BLaER1 (cell line): ENCODE data around the gene DCTN3.

Experiments used
- H3K27ac ChIP-seq: shearing (Covaris generic); formaldehyde crosslinking; 2 replicates; pipeline ENCODE4 v1.8.1; 2022
- H3K27me3 ChIP-seq: shearing (Covaris generic); formaldehyde crosslinking; 2 replicates; pipeline ENCODE4 v1.8.1; 2022
- H3K36me3 ChIP-seq: shearing (Covaris generic); formaldehyde crosslinking; 2 replicates; pipeline ENCODE4 v1.8.1; 2022
- H3K4me1 ChIP-seq: shearing (Covaris generic); formaldehyde crosslinking; 2 replicates; pipeline ENCODE4 v1.8.1; 2022
- H3K4me2 ChIP-seq: shearing (Covaris generic); formaldehyde crosslinking; 2 replicates; pipeline ENCODE4 v1.8.1; 2022
- H3K4me3 ChIP-seq: shearing (Covaris generic); formaldehyde crosslinking; 2 replicates; pipeline ENCODE4 v1.8.1; 2022
- H3K9ac ChIP-seq: shearing (Covaris generic); formaldehyde crosslinking; 2 replicates; pipeline ENCODE4 v1.8.1; 2022
- H3K9me3 ChIP-seq: shearing (Covaris generic); formaldehyde crosslinking; 2 replicates; pipeline ENCODE4 v1.8.1; 2022
- H4K20me1 ChIP-seq: shearing (Covaris generic); formaldehyde crosslinking; 2 replicates; pipeline ENCODE4 v1.8.1; 2022
- Cebpa-rat ChIP-seq: shearing (Covaris generic); IDR thresholded peaks from 2 replicates; pipeline ENCODE4 v1.8.1; 2022

The DCTN3 gene

DNA sequence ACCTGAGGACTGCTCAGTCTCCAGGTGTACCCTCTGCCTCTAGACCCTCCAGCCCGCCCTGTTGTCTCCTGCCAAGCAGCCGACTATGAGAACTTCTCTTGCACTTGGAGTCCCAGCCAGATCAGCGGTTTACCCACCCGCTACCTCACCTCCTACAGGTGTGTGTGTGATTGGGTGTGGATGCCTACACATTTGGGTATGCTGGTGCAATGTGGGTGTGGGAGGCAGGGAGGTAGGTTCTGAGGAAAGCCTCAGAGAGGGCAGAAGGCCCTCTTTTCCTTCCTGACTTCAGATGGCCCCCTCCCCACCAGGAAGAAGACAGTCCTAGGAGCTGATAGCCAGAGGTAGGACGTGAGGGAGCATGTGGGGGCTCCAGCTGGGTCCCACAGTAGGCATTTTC, 36.7 kb upstream of the DCTN3 start:
- H3K4me2 ChIP-seq: no peak overlapping the region
- H3K27ac ChIP-seq: no peak overlapping the region
- H3K36me3 ChIP-seq: peaks cover 13% of the 10 kb centered on the region; the same call in 1 of the 2 replicates
- no peaks in the 10 kb centered on the region for H3K9me3 ChIP-seq
- H3K27me3 ChIP-seq: 0 out of 2 replicates have a peak, but pooled peaks cover 3% of the 10 kb centered on the region
- no peak for TF ChIP-seq Cebpa-rat
- H3K9ac ChIP-seq: no peak overlapping the region
- H4K20me1 ChIP-seq: no peaks in the 10 kb centered on the region
- no peak overlapping the region for H3K4me3 ChIP-seq
- H3K4me1 ChIP-seq: peaks cover 16% of the 10 kb centered on the region

DNA sequence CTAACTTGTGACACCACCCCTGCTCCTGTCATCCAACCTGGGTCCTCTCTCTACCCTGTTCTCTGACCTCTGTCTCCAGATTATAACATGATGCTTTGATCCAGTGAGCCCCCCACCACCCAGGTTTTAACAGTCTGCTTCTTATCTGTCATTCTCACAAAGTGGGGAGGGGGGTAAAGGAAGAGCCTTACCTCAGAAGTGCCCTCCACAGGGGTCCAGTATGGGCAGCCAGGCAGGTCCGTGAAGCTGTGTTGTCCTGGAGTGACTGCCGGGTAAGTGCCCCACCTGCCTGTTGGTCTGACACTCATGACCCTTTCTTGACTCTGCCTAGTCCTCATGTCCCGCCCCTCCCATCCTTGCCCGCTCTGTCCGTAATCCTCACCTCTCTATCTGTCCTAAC, 35.1 kb upstream of the DCTN3 start:
- no peak overlapping the region for H3K4me3 ChIP-seq
- peaks cover 16% of the 10 kb centered on the region for H3K4me1 ChIP-seq
- no peak overlapping the region for H3K9ac ChIP-seq
- no peaks in the 10 kb centered on the region for H4K20me1 ChIP-seq
- no peak overlapping the region for H3K27ac ChIP-seq
- no peak for TF ChIP-seq Cebpa-rat
- peaks cover 18% of the 10 kb centered on the region for H3K36me3 ChIP-seq
- no peak overlapping the region for H3K4me2 ChIP-seq
- 0 out of 2 replicates have a peak, but pooled peaks cover 3% of the 10 kb centered on the region for H3K27me3 ChIP-seq
- no peaks in the 10 kb centered on the region for H3K9me3 ChIP-seq

DNA sequence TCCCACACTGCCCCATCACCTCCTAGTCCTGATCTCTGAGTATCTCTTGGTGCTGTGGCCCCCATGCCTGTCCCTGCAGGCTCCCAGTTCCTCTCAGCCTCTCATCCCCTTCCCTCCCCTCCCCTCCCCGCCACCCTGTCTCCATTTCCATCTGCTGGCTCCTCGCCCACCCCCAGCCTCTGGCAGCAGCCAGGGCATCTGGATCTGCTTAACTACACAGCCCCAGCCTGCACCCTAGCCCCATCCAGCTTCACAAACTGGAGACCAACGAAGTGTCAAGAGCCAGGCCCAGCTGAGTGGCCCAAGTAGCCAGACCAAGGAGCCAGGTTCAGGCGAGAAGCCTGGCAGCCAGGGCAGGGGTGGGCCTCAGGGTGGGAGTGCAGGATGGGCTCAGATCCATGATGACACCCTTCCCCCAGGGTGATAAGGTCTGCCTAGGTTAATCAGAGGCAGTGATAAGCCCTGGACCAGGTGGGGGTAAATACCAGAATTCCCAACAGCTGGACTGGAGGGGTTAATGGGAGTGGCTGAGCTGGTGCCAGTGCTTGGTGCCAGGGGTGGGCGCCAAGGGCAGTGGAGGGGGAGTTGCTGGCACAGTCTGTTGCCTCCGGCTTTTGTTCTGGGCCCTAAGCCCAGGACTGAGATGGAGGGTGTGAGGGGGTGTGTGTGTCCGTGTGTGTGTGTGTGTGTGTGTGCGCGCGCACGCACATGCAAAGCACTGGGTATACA, 34.2 kb upstream of the DCTN3 start:
- Histone ChIP-seq H3K4me2 (no peak overlapping the region), H3K4me3 (no peak overlapping the region), H3K9ac (no peak overlapping the region), H4K20me1 (no peaks in the 10 kb centered on the region), H3K27me3 (no peaks in the 10 kb centered on the region), H3K4me1 (peaks cover 16% of the 10 kb centered on the region), H3K36me3 (peaks cover 18% of the 10 kb centered on the region), H3K9me3 (no peaks in the 10 kb centered on the region), H3K27ac (no peak overlapping the region)
- no peak for TF ChIP-seq Cebpa-rat

DNA sequence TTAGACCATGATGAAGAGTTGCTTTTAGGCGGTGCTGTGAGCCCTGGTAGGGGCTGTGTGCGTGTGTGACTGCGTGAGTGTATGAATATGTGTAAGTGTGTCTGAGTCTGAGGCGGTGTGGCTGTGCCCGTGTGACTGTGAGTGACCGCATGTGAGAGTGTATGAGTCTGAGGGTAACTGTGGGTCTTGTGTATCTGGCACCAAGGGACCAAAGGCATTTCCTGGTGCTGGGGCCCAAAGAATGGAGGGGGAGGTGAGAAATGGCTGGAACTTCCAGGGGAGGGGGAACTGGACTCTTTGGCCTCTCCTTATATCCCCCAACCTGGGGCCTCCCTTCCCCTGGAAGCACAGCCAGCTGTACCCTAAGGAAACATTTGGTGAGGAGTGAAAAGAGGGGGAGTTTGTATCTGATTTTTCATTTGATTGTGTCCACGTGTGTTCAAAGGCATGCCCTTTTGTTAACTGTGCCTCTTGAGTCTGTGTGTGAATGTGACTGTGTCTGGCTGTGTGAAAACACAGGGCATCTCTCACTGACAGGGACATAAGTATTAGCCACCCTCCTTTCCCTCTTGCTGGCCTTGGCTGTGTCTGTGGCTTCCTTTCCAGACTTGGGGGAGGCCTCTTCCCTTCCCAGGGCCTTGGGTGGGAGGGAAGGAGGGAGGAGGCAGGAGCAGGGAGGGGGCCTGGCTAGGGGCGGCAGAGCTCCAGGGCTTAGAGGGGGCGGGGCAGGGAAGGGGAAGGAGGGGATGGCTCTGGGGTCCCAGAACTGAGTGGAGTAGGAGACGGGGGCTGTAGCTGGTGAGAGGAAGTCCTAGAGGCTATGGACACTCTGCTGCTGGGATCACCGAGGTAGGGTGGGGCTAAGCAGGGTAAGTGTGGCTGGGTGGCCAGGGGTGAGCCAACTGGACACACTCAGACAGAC, 33.1 kb upstream of the DCTN3 start:
- no peak overlapping the region for H3K27ac ChIP-seq
- no peak for TF ChIP-seq Cebpa-rat

DNA sequence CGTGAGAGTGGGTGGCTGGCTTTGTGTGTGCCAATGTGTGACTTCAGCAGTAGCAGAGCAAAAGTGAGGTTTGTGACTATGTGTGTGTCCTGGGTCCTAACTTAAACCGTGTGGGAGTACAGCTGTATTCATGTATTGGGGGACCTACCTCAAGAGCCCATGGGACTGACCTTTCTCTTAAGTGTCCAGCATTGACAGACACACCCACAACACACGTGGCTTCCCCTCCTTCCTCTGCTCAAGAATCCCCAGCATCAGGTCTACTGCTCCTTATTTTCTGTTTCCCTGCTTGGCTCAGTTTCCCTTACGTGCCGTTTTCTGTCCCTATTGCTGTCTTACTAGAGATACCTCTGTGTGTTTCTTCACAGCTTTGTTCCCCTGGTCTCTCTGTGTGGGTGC, 32.3 kb upstream of the DCTN3 start:
- Histone ChIP-seq H3K4me2 (0 out of 2 replicates have a peak overlapping the region, but pooled peaks have one; percentile 1), H3K4me3 (no peak overlapping the region), H3K36me3 (peaks cover 36% of the 10 kb centered on the region)

More for the DNA sequence above, 33.1 kb upstream of the DCTN3 start:
- Histone ChIP-seq H3K9me3 (no peaks in the 10 kb centered on the region), H4K20me1 (0 out of 2 replicates have a peak, but pooled peaks cover 5% of the 10 kb centered on the region), H3K9ac (no peak overlapping the region), H3K4me1 (peaks cover 22% of the 10 kb centered on the region), H3K36me3 (peaks cover 29% of the 10 kb centered on the region), H3K27me3 (no peaks in the 10 kb centered on the region), H3K4me2 (peak overlapping the region; percentile 1; the same call in 1 of the 2 replicates), H3K4me3 (no peak overlapping the region)

DNA sequence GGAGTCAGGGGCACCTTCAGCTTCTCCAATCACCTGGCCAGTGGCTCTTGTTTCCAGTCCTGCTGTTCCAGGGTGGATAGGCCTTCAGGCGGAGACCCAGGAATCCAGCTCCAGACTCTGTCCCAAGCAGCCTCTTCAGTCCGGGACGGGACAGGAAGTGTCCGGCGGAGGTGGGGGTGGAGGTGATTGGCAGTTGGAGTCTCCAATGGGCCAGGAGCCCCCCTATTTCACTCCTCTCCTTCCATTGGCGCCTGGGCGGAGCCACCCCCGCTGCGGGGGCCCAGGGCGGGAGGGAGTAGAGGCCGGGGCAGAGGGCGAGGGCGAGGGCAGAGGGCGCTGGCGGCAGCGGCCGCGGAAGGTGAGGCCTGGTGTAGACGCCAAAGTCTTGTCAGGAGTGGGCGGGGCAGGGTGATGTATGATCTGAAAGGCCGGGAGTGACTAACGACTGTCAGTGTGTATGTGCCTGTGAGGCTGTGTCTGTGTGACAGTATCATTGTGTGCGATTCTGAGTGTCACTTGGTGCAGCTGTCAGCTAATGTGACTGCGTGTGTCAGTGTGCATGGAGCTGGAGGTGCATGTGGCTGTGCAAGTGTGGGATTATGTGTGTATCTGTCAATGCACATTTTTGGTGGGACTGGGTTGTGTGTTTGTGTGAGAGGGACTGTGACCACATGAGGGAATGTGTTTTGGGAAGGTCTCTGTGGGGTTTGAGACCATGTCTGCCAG, 31.7 kb upstream of the DCTN3 start, which contains the start of gene IL11RA:
Gene IL11RA, plus strand, starts transcription at position 310 of the 726 bp plus-strand sequence. CDS start 3,033 bp downstream, outside the sequence.
- H3K4me1 ChIP-seq: peaks cover 36% of the 10 kb centered on the region
- H3K4me3 ChIP-seq: no peak within 1 kb of the TSS
- H3K9me3 ChIP-seq: no peaks in the 10 kb centered on the region
- no peaks in the 10 kb centered on the region for H3K27me3 ChIP-seq
- no peak within 1 kb of the TSS for H3K27ac ChIP-seq
- peaks cover 36% of the 10 kb centered on the region for H3K36me3 ChIP-seq
- no peak within 1 kb of the TSS for H3K9ac ChIP-seq
- no peak for TF ChIP-seq Cebpa-rat
- peaks cover 18% of the 10 kb centered on the region for H4K20me1 ChIP-seq
- peak within 1 kb of the TSS; percentile 1; the same call in 1 of the 2 replicates for H3K4me2 ChIP-seq

More for the DNA sequence above, 32.3 kb upstream of the DCTN3 start:
- no peak for TF ChIP-seq Cebpa-rat
- H3K27ac ChIP-seq: no peak overlapping the region
- H3K9me3 ChIP-seq: no peaks in the 10 kb centered on the region
- peaks cover 13% of the 10 kb centered on the region for H4K20me1 ChIP-seq
- H3K9ac ChIP-seq: no peak overlapping the region
- H3K27me3 ChIP-seq: no peaks in the 10 kb centered on the region
- peaks cover 30% of the 10 kb centered on the region for H3K4me1 ChIP-seq

DNA sequence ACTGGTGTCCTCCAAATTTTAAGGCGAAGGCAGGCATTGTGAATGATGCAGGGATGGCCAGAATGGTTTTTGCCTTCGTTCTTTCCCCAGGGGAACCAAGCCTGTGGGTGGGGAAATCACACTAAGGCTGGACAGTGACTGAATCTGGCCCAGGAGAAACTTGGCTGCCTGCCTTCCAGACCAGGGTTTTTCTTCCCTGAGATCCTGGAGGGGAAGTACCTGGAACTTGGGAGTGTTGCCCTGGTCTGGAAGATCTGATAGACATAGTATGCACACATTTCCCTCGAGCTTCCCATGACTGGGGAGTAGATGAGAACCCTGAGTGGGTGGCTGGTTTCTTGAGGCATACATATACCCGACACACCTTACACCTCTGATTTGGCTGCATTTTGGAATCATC, 31.0 kb upstream of the DCTN3 start:
- Histone ChIP-seq H3K36me3 (peaks cover 36% of the 10 kb centered on the region), H3K4me1 (peaks cover 36% of the 10 kb centered on the region), H3K27me3 (no peaks in the 10 kb centered on the region), H3K27ac (no peak overlapping the region), H3K4me2 (no peak overlapping the region), H3K4me3 (no peak overlapping the region), H4K20me1 (peaks cover 20% of the 10 kb centered on the region), H3K9ac (no peak overlapping the region), H3K9me3 (no peaks in the 10 kb centered on the region)
- TF ChIP-seq Cebpa-rat: no peak

DNA sequence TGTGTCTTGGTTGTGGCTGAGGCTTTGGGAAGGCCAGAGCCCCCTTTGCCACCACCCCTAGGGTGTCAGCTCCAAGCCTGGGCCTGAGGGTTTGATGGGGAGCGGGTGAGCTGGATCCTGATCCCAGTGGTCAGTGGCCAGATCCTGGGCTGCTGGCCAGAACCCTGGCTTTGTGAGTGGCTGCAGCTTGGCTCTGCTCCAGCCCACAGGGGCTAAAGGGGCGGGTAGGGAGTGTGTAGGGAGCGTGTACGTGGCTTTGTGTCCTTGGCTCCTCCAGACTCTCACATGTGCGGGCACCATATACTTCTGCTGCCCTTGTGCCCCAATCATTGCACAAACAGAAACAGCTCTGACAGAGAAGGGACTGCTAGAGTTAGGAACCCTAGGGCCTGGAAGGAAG, 30.5 kb upstream of the DCTN3 start:
- Histone ChIP-seq H3K27me3 (no peaks in the 10 kb centered on the region), H4K20me1 (peaks cover 20% of the 10 kb centered on the region), H3K9me3 (no peaks in the 10 kb centered on the region), H3K36me3 (peaks cover 36% of the 10 kb centered on the region), H3K4me1 (peaks cover 41% of the 10 kb centered on the region), H3K27ac (no peak overlapping the region), H3K4me2 (no peak overlapping the region), H3K9ac (no peak overlapping the region), H3K4me3 (no peak overlapping the region)
- no peak for TF ChIP-seq Cebpa-rat

DNA sequence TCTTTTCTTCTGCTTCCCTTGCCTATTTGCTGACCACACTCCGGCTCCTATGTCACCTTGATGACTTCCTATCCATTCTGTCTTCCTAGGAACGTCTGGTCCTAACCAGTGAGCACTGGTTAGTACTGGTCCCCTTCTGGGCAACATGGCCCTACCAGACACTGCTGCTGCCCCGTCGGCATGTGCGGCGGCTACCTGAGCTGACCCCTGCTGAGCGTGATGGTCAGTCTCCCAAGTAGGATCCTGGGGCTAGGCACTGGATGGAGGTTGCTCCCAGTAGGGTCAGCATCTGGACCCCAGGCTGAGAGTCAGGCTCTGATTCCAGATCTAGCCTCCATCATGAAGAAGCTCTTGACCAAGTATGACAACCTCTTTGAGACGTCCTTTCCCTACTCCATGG, 28.4 kb upstream of the DCTN3 start:
- 0 out of 2 replicates have a peak overlapping the region, but pooled peaks have one; percentile 90 for H3K4me3 ChIP-seq
- no peak overlapping the region; the same call in 1 of the 2 replicates for H3K4me2 ChIP-seq
- no peaks in the 10 kb centered on the region for H3K27me3 ChIP-seq
- H3K36me3 ChIP-seq: peaks cover 36% of the 10 kb centered on the region
- peaks cover 43% of the 10 kb centered on the region for H3K4me1 ChIP-seq
- no peaks in the 10 kb centered on the region for H3K9me3 ChIP-seq
- no peak overlapping the region for H3K9ac ChIP-seq
- TF ChIP-seq Cebpa-rat: no peak
- H4K20me1 ChIP-seq: peaks cover 20% of the 10 kb centered on the region
- no peak overlapping the region for H3K27ac ChIP-seq
